ENCODE results near the gene USP34. TPM values are rescaled to one million over a fixed set of nuclear protein-coding genes. Genes with fewer than 3 reads are reported as not detected.

USP34 gene
- total and polyA plus RNA-seq, 9 of the 15 experiments (the other 6 are each of a cell fraction or from before 2014, with no cell fraction given), result 19.8 to 108 (median 67.8) TPM

DNA sequence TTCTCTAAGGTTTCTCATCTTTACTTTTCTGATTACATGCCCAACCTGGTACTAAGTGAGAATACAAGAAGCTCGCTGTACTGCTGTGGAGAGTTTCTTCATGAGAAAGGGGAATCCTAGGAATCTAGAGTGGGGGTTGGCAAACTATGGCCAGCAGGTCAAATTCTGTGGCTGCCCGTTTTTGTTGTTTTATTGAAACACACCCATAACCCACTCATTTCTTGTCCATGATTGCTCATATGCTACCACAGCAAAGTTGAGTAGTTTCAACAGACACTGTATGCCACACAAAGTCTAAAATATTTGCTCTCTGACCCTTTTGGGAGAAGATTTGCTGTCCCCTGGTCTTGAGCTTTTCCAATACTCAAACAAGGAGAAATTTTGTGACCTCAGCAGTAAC lies 250.1 kb downstream of the USP34 start:
- Histone ChIP-seq H3K27me3 (ENCODE audit: control insufficient read depth in 2 of 2, insufficient read depth in 2 of 2, low read length in 2 of 2) (no peaks in the 10 kb centered on the region), H3K9ac (ENCODE audit: insufficient read depth in 1 of 2, low read depth in 2 of 2, low read length in 2 of 2) (no peak overlapping the region), H3K9me3 (replicated peaks; ENCODE audit: control insufficient read depth, insufficient read depth, low read depth, low read length) (no peaks in the 10 kb centered on the region), H3K27ac (ENCODE audit: extremely low read depth, low read depth, low read length) (no peak overlapping the region), H3K9me1 (ENCODE audit: control insufficient read depth, insufficient read depth, low read length) (no peaks in the 10 kb centered on the region), H3K4me3 (no peak overlapping the region), H3K36me3 (ENCODE audit: control insufficient read depth, insufficient read depth, low read length) (peaks cover 76% of the 10 kb centered on the region), H3K79me2 (ENCODE audit: control insufficient read depth, insufficient read depth, low read length) (no peaks in the 10 kb centered on the region), H3K4me2 (ENCODE audit: insufficient read depth, low read length) (no peak overlapping the region), H4K20me1 (replicated peaks; ENCODE audit: control insufficient read depth, insufficient read depth, low read length) (no peaks in the 10 kb centered on the region), H3K4me1 (replicated peaks in 1 of 2; ENCODE audit: control insufficient read depth in 2 of 2, insufficient read depth in 2 of 2, low read length in 2 of 2) (no peaks in the 10 kb centered on the region), H2AFZ (ENCODE audit: low read depth, low read length) (no peak overlapping the region)
- DNase-seq (ENCODE audit: extremely low read depth in 1 of 4, low spot score in 3 of 4) (no peak), FAIRE-seq (no peak), ATAC-seq (no peak)
- intact Hi-C loops (cut with micrococcal nuclease), result no loop called here
- ChIA-PET CTCF (ENCODE audit: low intra/inter-chr PET ratio) (no interaction called here), POLR2A (interaction anchor here (0.8 to 0.9 kb wide), 2 partner anchors 9 to 13 kb away, joined by 3 to 5 read pairs; no protein-coding TSS in a partner anchor)
- WGBS (ENCODE audit: insufficient coverage, low coverage, missing lambda C conversion rate), result 73% methylated on average over 2 of the region's 2 CpGs
- BruUV-seq (replicated peaks), result no TSS peak
- in situ Hi-C loops (cut with MboI), result no loop called here
- TF ChIP-seq ZNF696 (CRISPR knock-in tag; conservative IDR thresholded peaks at IDR 0.05) (no peak), ELF4 (CRISPR knock-in tag; IDR thresholded peaks at IDR 0.05) (no peak), DNMT1 (IDR thresholded peaks at IDR 0.05) (no peak), E2F3 (CRISPR knock-in tag; IDR thresholded peaks at IDR 0.05) (no peak), ZNF79 (CRISPR knock-in tag; IDR thresholded peaks at IDR 0.05; ENCODE audit: low read depth) (no peak), ZNF232 (CRISPR knock-in tag; IDR thresholded peaks at IDR 0.05) (no peak), ZFP36 (IDR thresholded peaks at IDR 0.05; ENCODE audit: low read depth, low read length, partially characterized antibody) (no peak), ESRRA (IDR thresholded peaks at IDR 0.05; ENCODE audit: borderline replicate concordance, low read depth) (no peak), HEY1 (CRISPR knock-in tag; IDR thresholded peaks at IDR 0.05; ENCODE audit: borderline replicate concordance) (no peak)
- TF ChIP-seq, protein P1, sequence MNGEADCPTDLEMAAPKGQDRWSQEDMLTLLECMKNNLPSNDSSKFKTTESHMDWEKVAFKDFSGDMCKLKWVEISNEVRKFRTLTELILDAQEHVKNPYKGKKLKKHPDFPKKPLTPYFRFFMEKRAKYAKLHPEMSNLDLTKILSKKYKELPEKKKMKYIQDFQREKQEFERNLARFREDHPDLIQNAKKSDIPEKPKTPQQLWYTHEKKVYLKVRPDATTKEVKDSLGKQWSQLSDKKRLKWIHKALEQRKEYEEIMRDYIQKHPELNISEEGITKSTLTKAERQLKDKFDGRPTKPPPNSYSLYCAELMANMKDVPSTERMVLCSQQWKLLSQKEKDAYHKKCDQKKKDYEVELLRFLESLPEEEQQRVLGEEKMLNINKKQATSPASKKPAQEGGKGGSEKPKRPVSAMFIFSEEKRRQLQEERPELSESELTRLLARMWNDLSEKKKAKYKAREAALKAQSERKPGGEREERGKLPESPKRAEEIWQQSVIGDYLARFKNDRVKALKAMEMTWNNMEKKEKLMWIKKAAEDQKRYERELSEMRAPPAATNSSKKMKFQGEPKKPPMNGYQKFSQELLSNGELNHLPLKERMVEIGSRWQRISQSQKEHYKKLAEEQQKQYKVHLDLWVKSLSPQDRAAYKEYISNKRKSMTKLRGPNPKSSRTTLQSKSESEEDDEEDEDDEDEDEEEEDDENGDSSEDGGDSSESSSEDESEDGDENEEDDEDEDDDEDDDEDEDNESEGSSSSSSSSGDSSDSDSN (IDR thresholded peaks at IDR 0.05; ENCODE audit: borderline replicate concordance in 1 of 2, low read depth in 2 of 2, low read length in 2 of 2), result no peak
- TF ChIP-seq, protein P2, sequence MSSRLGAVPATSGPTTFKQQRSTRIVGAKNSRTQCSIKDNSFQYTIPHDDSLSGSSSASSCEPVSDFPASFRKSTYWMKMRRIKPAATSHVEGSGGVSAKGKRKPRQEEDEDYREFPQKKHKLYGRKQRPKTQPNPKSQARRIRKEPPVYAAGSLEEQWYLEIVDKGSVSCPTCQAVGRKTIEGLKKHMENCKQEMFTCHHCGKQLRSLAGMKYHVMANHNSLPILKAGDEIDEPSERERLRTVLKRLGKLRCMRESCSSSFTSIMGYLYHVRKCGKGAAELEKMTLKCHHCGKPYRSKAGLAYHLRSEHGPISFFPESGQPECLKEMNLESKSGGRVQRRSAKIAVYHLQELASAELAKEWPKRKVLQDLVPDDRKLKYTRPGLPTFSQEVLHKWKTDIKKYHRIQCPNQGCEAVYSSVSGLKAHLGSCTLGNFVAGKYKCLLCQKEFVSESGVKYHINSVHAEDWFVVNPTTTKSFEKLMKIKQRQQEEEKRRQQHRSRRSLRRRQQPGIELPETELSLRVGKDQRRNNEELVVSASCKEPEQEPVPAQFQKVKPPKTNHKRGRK (tag; IDR thresholded peaks at IDR 0.05), result no peak
- TF ChIP-seq, protein P3, sequence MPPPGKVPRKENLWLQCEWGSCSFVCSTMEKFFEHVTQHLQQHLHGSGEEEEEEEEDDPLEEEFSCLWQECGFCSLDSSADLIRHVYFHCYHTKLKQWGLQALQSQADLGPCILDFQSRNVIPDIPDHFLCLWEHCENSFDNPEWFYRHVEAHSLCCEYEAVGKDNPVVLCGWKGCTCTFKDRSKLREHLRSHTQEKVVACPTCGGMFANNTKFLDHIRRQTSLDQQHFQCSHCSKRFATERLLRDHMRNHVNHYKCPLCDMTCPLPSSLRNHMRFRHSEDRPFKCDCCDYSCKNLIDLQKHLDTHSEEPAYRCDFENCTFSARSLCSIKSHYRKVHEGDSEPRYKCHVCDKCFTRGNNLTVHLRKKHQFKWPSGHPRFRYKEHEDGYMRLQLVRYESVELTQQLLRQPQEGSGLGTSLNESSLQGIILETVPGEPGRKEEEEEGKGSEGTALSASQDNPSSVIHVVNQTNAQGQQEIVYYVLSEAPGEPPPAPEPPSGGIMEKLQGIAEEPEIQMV (tag; conservative IDR thresholded peaks at IDR 0.05; ENCODE audit: low read depth), result no peak

Measured in K562 (cell line).